H1 (cell line): ENCODE data around the gene JOSD2. TPM values are rescaled to one million over a fixed set of nuclear protein-coding genes. Genes with fewer than 3 reads are reported as not detected.
A peak's percentile ranks its signal among the peaks of the same experiment; 100 is the strongest.

Experiments
- CTCF ChIA-PET: fragments of 300-600 bp; sonication (Branson Sonifier 250); formaldehyde crosslinking; loops from one replicate; lab custom pipeline; 2021; ENCODE audit not compliant: partially characterized antibody; lab: Charles Lee
- POLR2A ChIA-PET: fragments of 300-600 bp; sonication (Branson Sonifier 250); formaldehyde crosslinking; loops from one replicate; lab custom pipeline; 2021; ENCODE audit warnings: inconsistent platforms; ENCODE audit not compliant: partially characterized antibody; lab: Charles Lee
- DNase-seq, 2 experiments: peaks; one replicate each; pipeline versions ENCODE4 v3.0.0 to v3.0.0-alpha.2; 2010 to 2022; ENCODE audit warnings: low spot score in 2 of 2, low read depth in 1 of 2, mixed read lengths in 1 of 2
- FAIRE-seq: peaks from 2 replicates; lab custom pipeline; 2011; peaks lifted over from hg19 to GRCh38; lab: Jason Lieb, UNC
- H2AFZ ChIP-seq: 2 replicates; pipeline ENCODE4 v1.8.1; 2012; ENCODE audit warnings: low read length, inconsistent platforms
- H2AK5ac ChIP-seq: 2 replicates; pipeline ENCODE4 v1.6.1; 2013; ENCODE audit warnings: low read depth, low read length
- H2BK120ac ChIP-seq: replicated peaks from 2 replicates; pipeline ENCODE3; 2013; ENCODE audit warnings: low read depth, low read length, inconsistent platforms
- H2BK12ac ChIP-seq: 2 replicates; pipeline ENCODE4 v1.6.1; 2013; ENCODE audit warnings: low read depth, low read length
- H2BK15ac ChIP-seq: 2 replicates; pipeline ENCODE4 v1.6.1; 2013; ENCODE audit warnings: low read length
- H2BK20ac ChIP-seq: 2 replicates; pipeline ENCODE4 v1.6.1; 2013; ENCODE audit warnings: low read length
- H2BK5ac ChIP-seq: 2 replicates; pipeline ENCODE4 v1.6.1; 2013; ENCODE audit warnings: low read depth, low read length
- H3K14ac ChIP-seq: 2 replicates; pipeline ENCODE4 v1.6.1; 2013; ENCODE audit warnings: inconsistent platforms; ENCODE audit not compliant: insufficient read length
- H3K18ac ChIP-seq: 2 replicates; pipeline ENCODE4 v1.6.1; 2013; ENCODE audit warnings: low read length; ENCODE audit errors: extremely low read depth
- H3K23ac ChIP-seq: 2 replicates; pipeline ENCODE4 v1.6.1; 2013; ENCODE audit warnings: inconsistent platforms; ENCODE audit not compliant: insufficient read length
- H3K23me2 ChIP-seq: 2 replicates; pipeline ENCODE4 v1.6.1; 2013; ENCODE audit warnings: low read depth, low read length
- H3K27ac ChIP-seq: 2 replicates; pipeline ENCODE4 v1.6.1; 2011; ENCODE audit warnings: low read depth, low read length, inconsistent platforms
- H3K27me3 ChIP-seq, 4 experiments: replicated peaks in 1 of 4; 1 replicate in 1 of 4; 2 replicates in 3 of 4; pipeline versions ENCODE4 v1.6.1 to v1.8.1; 2011 to 2013; ENCODE audit warnings: low read length in 3 of 4, mild to moderate bottlenecking in 3 of 4, inconsistent platforms in 2 of 4, mixed read lengths in 2 of 4, moderate library complexity in 1 of 4; ENCODE audit not compliant: control insufficient read depth in 3 of 4, insufficient read depth in 3 of 4; ENCODE audit errors: extremely low read depth in 1 of 4
- H3K36me3 ChIP-seq, 4 experiments: 2 replicates each; pipeline versions ENCODE4 v1.6.1 to v1.8.1; 2011 to 2013; ENCODE audit warnings: mild to moderate bottlenecking in 4 of 4, low read length in 3 of 4, moderate library complexity in 2 of 4, control low read depth in 1 of 4, inconsistent platforms in 1 of 4; ENCODE audit not compliant: insufficient read depth in 4 of 4, control insufficient read depth in 2 of 4
- H3K4ac ChIP-seq: replicated peaks from 2 replicates; pipeline ENCODE3; 2013; ENCODE audit warnings: low read length, low read depth, mixed read lengths, inconsistent platforms; ENCODE audit not compliant: insufficient read length
- H3K4me1 ChIP-seq, 4 experiments: replicated peaks in 1 of 4; 1 replicate in 1 of 4; 2 replicates in 3 of 4; pipeline versions ENCODE4 v1.6.1 to v1.8.1; 2011 to 2013; ENCODE audit warnings: low read length in 3 of 4, inconsistent platforms in 2 of 4, mixed read lengths in 1 of 4; ENCODE audit not compliant: insufficient read depth in 4 of 4, control insufficient read depth in 3 of 4
- H3K4me2 ChIP-seq, 2 experiments: 2 replicates each; pipeline versions ENCODE4 v1.6.1 to v1.8.1; 2011 to 2013; ENCODE audit warnings: low read depth in 2 of 2, low read length in 2 of 2, control low read depth in 1 of 2, inconsistent platforms in 1 of 2, mild to moderate bottlenecking in 1 of 2; ENCODE audit not compliant: insufficient read depth in 1 of 2
- H3K4me3 ChIP-seq, 4 experiments: fragments of 200-600, 300-600 bp in 1 of 4; sonication (generic), shearing (Covaris generic), sonication (Bioruptor Twin) in 1 of 4; 2 replicates each; pipeline versions ENCODE4 v1.5.1 to v1.8.1; 2011 to 2016; ENCODE audit warnings: low read length in 4 of 4, low read depth in 3 of 4, control low read depth in 2 of 4, inconsistent platforms in 2 of 4, mild to moderate bottlenecking in 2 of 4, mixed read lengths in 1 of 4, moderate library complexity in 1 of 4; ENCODE audit not compliant: insufficient read depth in 2 of 4; ENCODE audit errors: extremely low read depth in 1 of 4
- H3K56ac ChIP-seq: replicated peaks from 2 replicates; pipeline ENCODE3; 2013; ENCODE audit warnings: low read depth, mild to moderate bottlenecking, mixed read lengths, low read length, inconsistent platforms; ENCODE audit not compliant: insufficient read length
- H3K79me1 ChIP-seq: 2 replicates; pipeline ENCODE4 v1.6.1; 2013; ENCODE audit warnings: low read depth, low read length, control low read depth
- H3K79me2 ChIP-seq, 2 experiments: 2 replicates each; pipeline versions ENCODE4 v1.6.1 to v1.8.1; 2012 to 2013; ENCODE audit warnings: low read length in 2 of 2, mild to moderate bottlenecking in 2 of 2, inconsistent platforms in 1 of 2; ENCODE audit not compliant: insufficient read depth in 2 of 2, control insufficient read depth in 1 of 2
- H3K9ac ChIP-seq, 4 experiments: replicated peaks in 1 of 4; 1 replicate in 1 of 4; 2 replicates in 3 of 4; pipeline versions ENCODE4 v1.6.1 to v1.8.1; 2011 to 2013; ENCODE audit warnings: low read depth in 3 of 4, low read length in 3 of 4, control low read depth in 2 of 4, mild to moderate bottlenecking in 2 of 4, moderate library complexity in 2 of 4, inconsistent platforms in 1 of 4; ENCODE audit errors: extremely low read depth in 1 of 4
- H3K9me3 ChIP-seq, 2 experiments: 2 replicates each; pipeline versions ENCODE4 v1.6.1 to v1.8.1; 2012 to 2013; ENCODE audit warnings: mild to moderate bottlenecking in 2 of 2, moderate library complexity in 2 of 2, control low read depth in 1 of 2, inconsistent platforms in 1 of 2, low read depth in 1 of 2, low read length in 1 of 2, mixed read lengths in 1 of 2; ENCODE audit not compliant: insufficient read depth in 2 of 2
- H4K20me1 ChIP-seq, 2 experiments: replicated peaks in 1 of 2; 2 replicates each; pipeline versions ENCODE3 to v1.8.1; 2011 to 2013; ENCODE audit warnings: inconsistent platforms in 2 of 2, low read length in 2 of 2, mild to moderate bottlenecking in 1 of 2; ENCODE audit not compliant: insufficient read depth in 2 of 2, control insufficient read depth in 1 of 2
- H4K5ac ChIP-seq: 2 replicates; pipeline ENCODE4 v1.6.1; 2013; ENCODE audit warnings: low read length, low read depth, mixed read lengths, inconsistent platforms; ENCODE audit not compliant: insufficient read length
- H4K8ac ChIP-seq: 2 replicates; pipeline ENCODE4 v1.8.0; 2013; ENCODE audit warnings: mild to moderate bottlenecking, moderate library complexity, low read length, inconsistent platforms; ENCODE audit not compliant: insufficient read depth; ENCODE audit errors: extremely low read depth
- H4K91ac ChIP-seq: replicated peaks from 2 replicates; pipeline ENCODE3; 2013; ENCODE audit warnings: low read length, mixed read lengths, inconsistent platforms; ENCODE audit not compliant: insufficient read length
- RXRA ChIP-seq: IDR thresholded peaks from 2 replicates; pipeline ENCODE4 v1.6.1; 2011; ENCODE audit warnings: low read depth, mild to moderate bottlenecking, low read length, moderate library complexity; ENCODE audit not compliant: insufficient read depth
- WGBS, 2 experiments: shearing (Covaris generic) in 1 of 2; methylation state at CpG; one replicate each; pipeline versions ENCODE4 v1.1.6 to v1.1.7; 2013 to 2015; ENCODE audit warnings: low lambda C conversion rate in 2 of 2, mixed read lengths in 2 of 2, inconsistent platforms in 1 of 2, low coverage in 1 of 2, missing lambda C conversion rate in 1 of 2; ENCODE audit not compliant: insufficient replicate concordance in 2 of 2, insufficient coverage in 1 of 2, insufficient read length in 1 of 2; ENCODE audit errors: extremely low coverage in 1 of 2, missing lambda C conversion rate in 1 of 2; 5-methylcytosine and 5-hydroxymethylcytosine counted together
- polyA plus RNA-seq, 7 experiments: library from polyadenylated mRNA; depleted of rRNA in 3 of 7; stranded (reverse) in 5 of 7; unstranded in 2 of 7; fragments of >200 nt in 5 of 7; fragments of 200-250 nt in 2 of 7; gene quantifications; 1 replicate in 5 of 7; 2 replicates in 1 of 7; 4 replicates in 1 of 7; pipeline versions ENCODE4 v1.2.1 to v1.2.3, GENCODE V29; 2011 to 2013; ENCODE audit warnings: missing spikeins in 2 of 7, mixed read lengths in 2 of 7
- total RNA-seq: library from RNA; stranded (reverse); fragmentation: NEBNext Ultra II Directional; extraction: Animal tissue kit (Norgen Biotek cat#: 25700); gene quantifications from 2 replicates; pipeline ENCODE4 v1.2.1, GENCODE V29; 2021

Gene JOSD2
- total and polyA plus RNA-seq, 2 of the 8 experiments (the other 6 are each of a cell fraction or from before 2014, with no cell fraction given) = 1.9 to 6.6 TPM

- Histone ChIP-seq H3K14ac (no peak overlapping the region), H4K8ac (no peak overlapping the region), H3K79me1 (no peaks in the 10 kb centered on the region), H3K36me3 (0 out of 8 replicates have a peak, but pooled peaks cover 0 to 3% (median 0%) of the 10 kb centered on the region in 4 experiments), H2BK15ac (no peak overlapping the region), H4K5ac (no peak overlapping the region), H3K4me3 (0 out of 8 replicates have a peak overlapping the region, but pooled peaks of 1 of the 4 experiments have one; percentile 19), H3K56ac (no peak overlapping the region), H2BK20ac (no peak overlapping the region), H2BK12ac (no peak overlapping the region), H3K9ac (no peak overlapping the region), H2AFZ (no peak overlapping the region), H4K91ac (no peak overlapping the region), H2BK5ac (no peak overlapping the region), H3K27ac (no peak overlapping the region), H3K23me2 (peaks cover 3% of the 10 kb centered on the region; the same call in 1 of the 2 replicates), H2AK5ac (peak overlapping the region; percentile 18; the same call in 1 of the 2 replicates), H3K18ac (no peak overlapping the region), H3K23ac (no peak overlapping the region), H3K4me2 (peak overlapping the region; percentile 40 to 63; a peak in 2 of 4 replicates), H2BK120ac (no peak overlapping the region), H3K4me1 (peaks cover 0 to 17% (median 9%) of the 10 kb centered on the region in 4 experiments; a peak in 5 of 7 replicates), H4K20me1 (no peaks in the 10 kb centered on the region), H3K27me3 (peaks cover 10 to 72% (median 56%) of the 10 kb centered on the region in 4 experiments), H3K79me2 (no peaks in the 10 kb centered on the region), H3K4ac (peak overlapping the region; percentile 3), H3K9me3 (peaks cover 8% of the 10 kb centered on the region in 2 experiments)
- no peak for TF ChIP-seq RXRA
- DNase-seq = no peak
- FAIRE-seq = no peak
- POLR2A ChIA-PET = interaction anchor here (1.2 to 2.7 kb wide), 3 partner anchors 9 to 15 kb away, joined by 3 to 12 read pairs (median 7); partner anchors contain the start of genes EMC10 and GARIN5A
- CTCF ChIA-PET = interaction anchor here (0.6 to 2.2 kb wide), 6 partner anchors 12 to 259 kb away, joined by 3 to 7 read pairs (median 6); no protein-coding TSS in a partner anchor
- 72% methylated on average over 18 of the region's 26 CpGs; no CpG with 5 or more reads in 1 of the 2 experiments for WGBS, 2 experiments
These were observed 20.0 kb downstream of the JOSD2 start for GRCh38 chr19:50490991-50491472.
